ENCODE data around the gene FAM24B. TPM values are rescaled to one million over a fixed set of nuclear protein-coding genes. Genes with fewer than 3 reads are reported as not detected.

FAM24B gene
- total RNA-seq, 4 donors from 2014 or later: 2.8 to 10.0 (median 6.7) TPM

GRCh38 chr10:122856902-122857301, 22.5 kb downstream of the FAM24B start:
- TF ChIP-seq EP300 (IDR thresholded peaks at IDR 0.05) (no peak), POLR2A (IDR thresholded peaks at IDR 0.05) (no peak), CTCF (IDR thresholded peaks at IDR 0.05) (no peak)
- H3K27me3 ChIP-seq: no peaks in the 10 kb centered on the region
- 92 to 100% methylated on average over 1 of the region's 1 CpG for WGBS, 2 donors

DNA sequence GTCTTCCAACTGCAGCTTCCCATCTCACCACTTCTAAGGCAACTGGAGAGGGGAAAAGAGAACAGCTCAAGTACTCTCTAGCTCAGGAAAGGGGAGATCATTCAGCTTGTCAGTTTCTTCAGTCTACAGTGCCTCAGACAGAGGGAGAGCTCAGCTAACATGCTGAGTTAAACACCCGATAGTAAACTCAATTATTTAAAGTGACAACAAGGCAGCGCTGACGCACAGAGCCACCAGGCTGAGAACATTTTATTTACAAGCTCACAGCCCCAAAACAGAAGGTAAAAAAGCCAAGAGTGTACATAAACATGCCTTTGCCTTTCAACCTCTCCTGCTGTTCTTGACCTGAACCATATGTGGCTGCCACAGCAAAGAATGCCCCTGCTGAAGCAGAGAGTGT, 23.6 kb downstream of the FAM24B start:
- DNase-seq (ENCODE audit: low spot score in 2 of 2): no peak
- Histone ChIP-seq H3K9me3 (peaks cover 0 to 19% (median 0%) of the 10 kb centered on the region in 4 donors), H3K27ac (no peak overlapping the region), H3K4me1 (no peaks in the 10 kb centered on the region), H3K36me3 (peaks cover 0 to 65% (median 3%) of the 10 kb centered on the region in 3 donors), H3K27me3 (no peaks in the 10 kb centered on the region), H3K4me3 (no peak overlapping the region)
- 68 to 70% methylated on average over 3 of the region's 3 CpGs for WGBS, 2 donors
- no peak for TF ChIP-seq EP300 (IDR thresholded peaks at IDR 0.05)
- no peak for TF ChIP-seq CTCF (IDR thresholded peaks at IDR 0.05)
- TF ChIP-seq POLR2A (IDR thresholded peaks at IDR 0.05): no peak

More at GRCh38 chr10:122856902-122857301, 22.5 kb downstream of the FAM24B start:
- Histone ChIP-seq H3K36me3 (peaks cover 0 to 54% (median 3%) of the 10 kb centered on the region in 3 donors), H3K4me3 (no peak overlapping the region), H3K27ac (no peak overlapping the region), H3K4me1 (no peaks in the 10 kb centered on the region), H3K9me3 (peaks cover 0 to 14% (median 0%) of the 10 kb centered on the region in 4 donors)
- no peak for DNase-seq (ENCODE audit: low spot score in 2 of 2)

DNA sequence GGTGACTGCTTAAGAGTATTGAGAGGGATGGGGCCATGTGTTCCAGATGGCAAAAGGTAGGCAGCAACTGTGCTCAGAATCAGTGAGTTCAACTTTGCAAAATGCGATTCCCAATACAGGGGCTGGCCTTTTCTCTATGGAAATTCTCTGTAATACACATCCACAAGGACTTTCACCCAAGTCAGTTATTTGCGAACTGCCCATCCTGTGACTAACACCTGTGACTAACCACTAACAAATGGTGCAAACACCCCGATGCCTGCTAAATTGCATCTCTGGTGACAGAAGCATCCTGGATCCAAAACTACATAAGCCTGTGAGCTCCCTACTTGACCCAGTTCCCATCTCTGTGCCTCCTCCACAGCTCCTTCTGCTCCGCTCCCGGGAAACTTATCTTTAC, 24.7 kb downstream of the FAM24B start:
- Histone ChIP-seq H3K27me3 (no peaks in the 10 kb centered on the region), H3K36me3 (peaks cover 0 to 76% (median 3%) of the 10 kb centered on the region in 3 donors), H3K27ac (no peak overlapping the region), H3K4me3 (no peak overlapping the region), H3K9me3 (peaks cover 0 to 19% (median 0%) of the 10 kb centered on the region in 4 donors), H3K4me1 (no peaks in the 10 kb centered on the region)
- WGBS, 2 donors: 88 to 95% methylated on average over 5 of the region's 5 CpGs
- TF ChIP-seq CTCF (IDR thresholded peaks at IDR 0.05) (no peak), POLR2A (IDR thresholded peaks at IDR 0.05) (no peak), EP300 (IDR thresholded peaks at IDR 0.05) (no peak)
- DNase-seq (ENCODE audit: low spot score in 2 of 2): no peak

DNA sequence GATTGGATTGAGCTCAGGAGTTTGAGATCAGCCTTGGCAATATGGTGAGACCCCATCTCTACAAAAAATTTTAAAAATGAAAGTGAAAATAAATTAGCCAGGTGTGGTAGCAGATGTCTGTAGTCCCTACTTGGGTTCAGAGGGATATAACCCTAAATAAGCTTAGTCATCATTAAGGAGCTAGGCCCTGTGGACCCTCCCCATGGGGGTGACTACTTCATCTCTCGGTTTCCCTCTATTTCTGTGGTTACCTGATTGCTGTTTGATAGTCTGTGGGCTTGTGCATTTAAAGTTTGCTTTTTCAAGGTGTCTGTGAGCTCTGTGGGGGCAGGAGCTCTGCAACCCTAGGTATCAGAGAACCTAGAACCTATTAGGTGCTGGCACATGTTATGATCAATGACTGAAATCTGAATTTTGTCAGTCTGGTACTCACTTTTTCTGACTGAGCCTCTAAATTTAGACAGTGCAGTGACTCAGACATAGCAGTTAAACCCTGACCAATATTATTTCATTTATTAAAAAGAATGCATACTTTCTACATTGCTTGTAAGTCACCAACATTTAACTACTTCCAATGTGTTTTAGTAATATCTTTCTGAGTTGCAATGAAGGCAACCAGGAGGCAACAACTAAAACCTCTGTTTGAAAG, 25.6 kb downstream of the FAM24B start:
- Histone ChIP-seq H3K9me3 (peaks cover 0 to 19% (median 0%) of the 10 kb centered on the region in 4 donors), H3K27me3 (no peaks in the 10 kb centered on the region), H3K4me3 (no peak overlapping the region), H3K36me3 (peaks cover 0 to 83% (median 3%) of the 10 kb centered on the region in 3 donors), H3K27ac (no peak overlapping the region), H3K4me1 (no peaks in the 10 kb centered on the region)
- WGBS, 2 donors: 89 to 95% methylated on average over 1 of the region's 1 CpG
- no peak for DNase-seq (ENCODE audit: low spot score in 2 of 2)
- TF ChIP-seq POLR2A (IDR thresholded peaks at IDR 0.05) (no peak), EP300 (IDR thresholded peaks at IDR 0.05) (no peak), CTCF (IDR thresholded peaks at IDR 0.05) (no peak)

DNA sequence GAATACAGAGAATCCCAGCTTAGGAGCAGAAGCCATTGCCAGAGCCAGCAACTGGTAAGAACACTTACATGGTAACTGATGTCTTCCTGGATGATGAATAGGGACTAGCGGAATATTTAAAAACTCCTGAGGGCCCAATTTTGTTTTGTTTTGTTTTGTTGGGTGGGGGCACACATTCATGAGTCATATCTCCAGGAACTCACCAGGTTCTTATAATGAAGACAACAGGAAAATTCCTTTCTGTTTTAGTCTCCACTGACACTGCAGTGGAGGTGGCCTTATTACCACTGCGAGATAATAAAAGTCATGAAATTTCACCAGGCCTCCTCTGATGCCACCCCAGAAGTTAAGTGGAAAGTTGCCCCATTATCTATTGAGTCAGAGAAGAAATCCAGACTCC, 27.1 kb downstream of the FAM24B start:
- Histone ChIP-seq H3K9me3 (peaks cover 0 to 19% (median 0%) of the 10 kb centered on the region in 4 donors), H3K27me3 (no peaks in the 10 kb centered on the region), H3K4me1 (no peaks in the 10 kb centered on the region), H3K36me3 (peaks cover 0 to 93% (median 3%) of the 10 kb centered on the region in 3 donors), H3K27ac (no peak overlapping the region), H3K4me3 (no peak overlapping the region)
- DNase-seq (ENCODE audit: low spot score in 2 of 2): no peak
- TF ChIP-seq CTCF (IDR thresholded peaks at IDR 0.05) (no peak), EP300 (IDR thresholded peaks at IDR 0.05) (no peak), POLR2A (IDR thresholded peaks at IDR 0.05) (no peak)
- WGBS, 2 donors: 95 to 96% methylated on average over 2 of the region's 2 CpGs

Data from tibial nerve (tissue), 4 donors.